ENCODE results near the gene NMU. TPM values are rescaled to one million over a fixed set of nuclear protein-coding genes. Genes with fewer than 3 reads are reported as not detected.
"Not testable (repeated sequence)": the region's sequence is repeated elsewhere in the genome, so short reads cannot be mapped to it uniquely, and the experiment has no call there.

NMU gene
- total RNA-seq, 8 experiments from 2014 or later, result 1.9 to 89.3 (median 55.8) TPM

GRCh38 chr4:55613621-55614020 is 22.5 kb downstream of the NMU start:
- Histone ChIP-seq H3K4me1 (replicated peaks in 1 of 2) (no peaks in the 10 kb centered on the region), H3K4me3 (no peak overlapping the region), H3K27ac (no peak overlapping the region)
- ATAC-seq (replicated peaks in 6 of 8), result no peak
- in situ Hi-C loops (cut with MboI; ENCODE audit: low pct_unique_long_range_greater_than_20kb in 2 of 9, low sequenced_read_pairs in 9 of 9, unreplicated experiment in 9 of 9), result no loop called here
- WGBS, 10 experiments, result 25 to 100% (median 63%) methylated on average over 1 to 2 of the region's 3 CpGs; no CpG with 5 or more reads in 1 of the 10 experiments

- no peak overlapping the region for H3K27ac ChIP-seq
- 71 to 100% (median 89%) methylated on average over 1 to 3 of the region's 3 CpGs for WGBS, 10 experiments
- H3K4me1 ChIP-seq (replicated peaks in 1 of 2), result no peaks in the 10 kb centered on the region
- in situ Hi-C loops (cut with MboI; ENCODE audit: low pct_unique_long_range_greater_than_20kb in 2 of 9, low sequenced_read_pairs in 9 of 9, unreplicated experiment in 9 of 9), result no loop called here
- ATAC-seq (replicated peaks in 6 of 8), result no peak
- no peak overlapping the region for H3K4me3 ChIP-seq
These were observed 23.8 kb downstream of the NMU start for GRCh38 chr4:55612341-55612740.

GRCh38 chr4:55611358-55612059 is 24.6 kb downstream of the NMU start:
- H3K27ac ChIP-seq, result no peak overlapping the region
- no peak for ATAC-seq (replicated peaks in 6 of 8)
- WGBS, 10 experiments, result 93 to 100% (median 100%) methylated on average over 1 to 3 of the region's 3 CpGs; no CpG with 5 or more reads in 1 of the 10 experiments
- H3K4me3 ChIP-seq, result no peak overlapping the region
- no peaks in the 10 kb centered on the region for H3K4me1 ChIP-seq (replicated peaks in 1 of 2)
- in situ Hi-C loops (cut with MboI; ENCODE audit: low pct_unique_long_range_greater_than_20kb in 2 of 9, low sequenced_read_pairs in 9 of 9, unreplicated experiment in 9 of 9), result no loop called here

- in situ Hi-C loops (cut with MboI; ENCODE audit: low pct_unique_long_range_greater_than_20kb in 2 of 9, low sequenced_read_pairs in 9 of 9, unreplicated experiment in 9 of 9), result no loop called here
- no peak for ATAC-seq (replicated peaks in 6 of 8)
- Histone ChIP-seq H3K27ac (no peak overlapping the region), H3K4me1 (replicated peaks in 1 of 2) (no peaks in the 10 kb centered on the region), H3K4me3 (no peak overlapping the region)
- 65 to 100% (median 100%) methylated on average over 2 of the region's 2 CpGs; no CpG with 5 or more reads in 6 of the 10 experiments for WGBS, 10 experiments
These were observed 25.7 kb downstream of the NMU start for GRCh38 chr4:55610381-55610780.

- peak in 3 of 8 experiments; percentile 96 to 98 (median 97) for ATAC-seq (replicated peaks in 6 of 8)
- in situ Hi-C loops (cut with MboI; ENCODE audit: low pct_unique_long_range_greater_than_20kb in 2 of 9, low sequenced_read_pairs in 9 of 9, unreplicated experiment in 9 of 9), result no loop called here
- Histone ChIP-seq H3K4me3 (no peak overlapping the region), H3K4me1 (replicated peaks in 1 of 2) (no peaks in the 10 kb centered on the region), H3K27ac (no peak overlapping the region)
- 0 to 100% (median 78%) methylated on average over 1 to 6 of the region's 6 CpGs for WGBS, 10 experiments
These were observed 26.7 kb downstream of the NMU start for GRCh38 chr4:55609393-55609866.

GRCh38 chr4:55608591-55608990 is 27.5 kb downstream of the NMU start:
- no peak for ATAC-seq (replicated peaks in 6 of 8)
- Histone ChIP-seq H3K4me1 (replicated peaks in 1 of 2) (no peaks in the 10 kb centered on the region), H3K4me3 (no peak overlapping the region), H3K27ac (no peak overlapping the region)
- in situ Hi-C loops (cut with MboI; ENCODE audit: low pct_unique_long_range_greater_than_20kb in 2 of 9, low sequenced_read_pairs in 9 of 9, unreplicated experiment in 9 of 9), result no loop called here
- WGBS, 10 experiments, result 17 to 100% (median 84%) methylated on average over 1 of the region's 1 CpG; no CpG with 5 or more reads in 2 of the 10 experiments

GRCh38 chr4:55604996-55605395 is 31.1 kb downstream of the NMU start:
- no peak overlapping the region for H3K4me3 ChIP-seq
- no peak overlapping the region for H3K27ac ChIP-seq
- ATAC-seq (replicated peaks in 6 of 8), result no peak
- H3K4me1 ChIP-seq (replicated peaks in 1 of 2), result no peaks in the 10 kb centered on the region
- 67 to 100% (median 88%) methylated on average over 1 to 7 of the region's 7 CpGs; no CpG with 5 or more reads in 3 of the 10 experiments for WGBS, 10 experiments
- in situ Hi-C loops (cut with MboI; ENCODE audit: low pct_unique_long_range_greater_than_20kb in 2 of 9, low sequenced_read_pairs in 9 of 9, unreplicated experiment in 9 of 9), result no loop called here

GRCh38 chr4:55600640-55601039 is 35.5 kb downstream of the NMU start:
- in situ Hi-C loops (cut with MboI; ENCODE audit: low pct_unique_long_range_greater_than_20kb in 2 of 9, low sequenced_read_pairs in 9 of 9, unreplicated experiment in 9 of 9), result no loop called here
- ATAC-seq (replicated peaks in 6 of 8), result no peak
- Histone ChIP-seq H3K27ac (no peak overlapping the region), H3K4me3 (no peak overlapping the region), H3K4me1 (replicated peaks in 1 of 2) (no peaks in the 10 kb centered on the region)

GRCh38 chr4:55598641-55599040 is 37.5 kb downstream of the NMU start:
- in situ Hi-C loops (cut with MboI; ENCODE audit: low pct_unique_long_range_greater_than_20kb in 2 of 9, low sequenced_read_pairs in 9 of 9, unreplicated experiment in 9 of 9), result no loop called here
- no peak for ATAC-seq (replicated peaks in 6 of 8)
- Histone ChIP-seq H3K27ac (no peak overlapping the region), H3K4me1 (replicated peaks in 1 of 2) (no peaks in the 10 kb centered on the region), H3K4me3 (no peak overlapping the region)
- WGBS, 10 experiments, result 83 to 100% (median 100%) methylated on average over 1 to 2 of the region's 2 CpGs; no CpG with 5 or more reads in 4 of the 10 experiments

GRCh38 chr4:55592014-55592413 is 44.1 kb downstream of the NMU start, which contains the start of gene PDCL2:
PDCL2 (minus strand) TSS chr4:55592245; CDS start chr4:55592109, 136 bp downstream.
- ATAC-seq (replicated peaks in 6 of 8), result no peak
- in situ Hi-C loops (cut with MboI; ENCODE audit: low pct_unique_long_range_greater_than_20kb in 2 of 9, low sequenced_read_pairs in 9 of 9, unreplicated experiment in 9 of 9), result no loop called here
- Histone ChIP-seq H3K27ac (no peak within 1 kb of the TSS), H3K4me3 (no peak within 1 kb of the TSS), H3K4me1 (replicated peaks in 1 of 2) (no peaks in the 10 kb centered on the region)
- 63 to 100% (median 95%) methylated on average over 1 to 22 of the region's 24 CpGs; no CpG with 5 or more reads in 2 of the 10 experiments for WGBS, 10 experiments

- Histone ChIP-seq H3K4me3 (no peak overlapping the region), H3K27ac (no peak overlapping the region), H3K4me1 (replicated peaks in 1 of 2) (no peaks in the 10 kb centered on the region)
- 13 to 100% (median 91%) methylated on average over 1 to 2 of the region's 2 CpGs; no CpG with 5 or more reads in 3 of the 10 experiments for WGBS, 10 experiments
- no peak for ATAC-seq (replicated peaks in 6 of 8)
- in situ Hi-C loops (cut with MboI; ENCODE audit: low pct_unique_long_range_greater_than_20kb in 2 of 9, low sequenced_read_pairs in 9 of 9, unreplicated experiment in 9 of 9), result no loop called here
These were observed 47.9 kb downstream of the NMU start for GRCh38 chr4:55588160-55588559.

- no CpG with 5 or more reads among the region's 2 CpGs for WGBS, 10 experiments
- ATAC-seq (replicated peaks in 6 of 8); in situ Hi-C loops (cut with MboI; ENCODE audit: low pct_unique_long_range_greater_than_20kb in 2 of 9, low sequenced_read_pairs in 9 of 9, unreplicated experiment in 9 of 9): not testable (repeated sequence)
These were observed 53.3 kb downstream of the NMU start for GRCh38 chr4:55582773-55583172.

GRCh38 chr4:55578341-55579010 is 57.6 kb downstream of the NMU start:
- ATAC-seq (replicated peaks in 6 of 8), result no peak
- no peaks in the 10 kb centered on the region for H3K4me1 ChIP-seq (replicated peaks in 1 of 2)
- in situ Hi-C loops (cut with MboI; ENCODE audit: low pct_unique_long_range_greater_than_20kb in 2 of 9, low sequenced_read_pairs in 9 of 9, unreplicated experiment in 9 of 9), result no loop called here
- H3K27ac ChIP-seq, result no peak overlapping the region
- no peak overlapping the region for H3K4me3 ChIP-seq

More at GRCh38 chr4:55582773-55583172, 53.3 kb downstream of the NMU start:
- not testable (repeated sequence) for H3K27ac ChIP-seq; H3K4me1 ChIP-seq (replicated peaks in 1 of 2); H3K4me3 ChIP-seq

Measured in motor neuron (in vitro differentiated cells).